Ureter (tissue), 1 donor: Measurements from ENCODE around the gene SLC25A4. TPM values are rescaled to one million over a fixed set of nuclear protein-coding genes. Genes with fewer than 3 reads are reported as not detected.
A peak's percentile ranks its signal among the peaks of the same experiment; 100 is the strongest.
"Not testable (repeated sequence)": the region's sequence is repeated elsewhere in the genome, so short reads cannot be mapped to it uniquely, and the experiment has no call there.

Experiments
- DNase-seq: peaks from one replicate; pipeline ENCODE4 v3.0.0-alpha.2; 2020; ENCODE audit warnings: low spot score
- total RNA-seq: library from RNA; stranded (reverse); gene quantifications from one replicate; pipeline ENCODE4 v1.2.4, GENCODE V29; 2023
- donor health status: DM: yes; HTN: yes; CAD: no.

SLC25A4 gene
- 28.0 TPM for total RNA-seq

GRCh38 chr4:185142912-185143600 lies at the start of gene SLC25A4:
SLC25A4 (plus strand) TSS chr4:185143266; CDS start chr4:185143373, 107 bp downstream.
- peak; percentile 89 for DNase-seq

- DNase-seq = no peak
Measured at GRCh38 chr4:185093603-185094002, 49.5 kb upstream of the SLC25A4 start.

DNA sequence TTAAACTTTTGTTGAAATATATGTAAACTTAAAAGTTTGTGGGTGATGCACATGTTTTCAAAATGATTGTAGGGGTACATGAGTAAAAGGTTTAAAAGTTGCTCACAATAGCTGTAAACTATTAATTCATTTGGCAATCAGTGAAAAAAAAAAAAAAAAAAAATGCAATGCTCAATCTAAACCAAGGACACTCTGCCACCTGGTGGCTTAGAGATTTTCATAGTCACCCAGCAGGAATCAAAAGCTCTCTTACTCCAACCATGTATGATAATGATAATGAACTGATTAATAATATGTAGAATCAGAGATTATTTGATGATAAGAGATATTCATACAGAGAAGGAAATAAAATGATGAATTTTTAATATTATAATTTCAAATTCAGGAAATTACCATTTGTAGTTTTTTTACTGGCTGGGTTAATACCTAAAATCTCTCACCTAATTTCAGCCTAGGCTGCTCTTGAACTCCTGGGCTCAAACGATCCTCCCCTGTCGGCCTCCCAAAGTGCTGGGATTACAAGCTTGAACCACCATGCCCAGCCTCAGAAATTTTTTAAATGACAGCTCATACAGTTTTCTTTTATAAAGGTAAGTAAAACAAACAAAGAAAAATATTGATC lies 46.9 kb upstream of the SLC25A4 start:
- no peak for DNase-seq

- DNase-seq = no peak
Measured at GRCh38 chr4:185098474-185098873, 44.6 kb upstream of the SLC25A4 start.

DNA sequence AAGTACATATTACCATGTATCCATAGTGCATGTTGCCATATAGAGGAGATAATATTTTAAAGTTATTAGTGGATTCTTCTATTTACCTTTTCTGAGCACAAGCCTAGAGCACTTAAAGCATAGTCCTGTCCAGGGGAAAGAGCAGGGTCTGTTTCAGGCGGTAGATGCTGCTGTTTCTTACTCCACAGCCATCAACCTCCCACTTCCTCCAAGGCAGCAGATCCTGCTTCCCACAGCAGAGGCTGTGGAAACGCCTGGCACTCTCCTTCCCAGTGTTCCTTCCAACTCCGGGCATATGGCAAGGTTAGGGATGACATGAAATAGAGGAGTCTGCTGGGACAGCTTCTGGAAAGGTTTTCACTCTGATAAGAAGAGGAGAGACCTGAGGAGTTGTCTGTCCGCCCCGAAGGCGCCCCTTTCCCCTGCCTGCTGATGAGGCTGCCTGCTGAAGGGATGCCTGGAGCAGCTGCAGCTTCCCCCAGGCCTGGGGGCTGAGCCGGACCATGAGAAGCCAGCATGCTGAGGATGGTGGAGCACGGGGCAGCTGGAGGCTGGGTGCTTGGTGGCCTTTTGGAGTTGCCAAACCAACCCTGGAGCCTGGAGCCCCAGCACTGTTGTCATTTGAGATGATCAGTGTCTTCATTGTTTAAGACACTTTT lies 43.9 kb upstream of the SLC25A4 start:
- DNase-seq = no peak

DNA sequence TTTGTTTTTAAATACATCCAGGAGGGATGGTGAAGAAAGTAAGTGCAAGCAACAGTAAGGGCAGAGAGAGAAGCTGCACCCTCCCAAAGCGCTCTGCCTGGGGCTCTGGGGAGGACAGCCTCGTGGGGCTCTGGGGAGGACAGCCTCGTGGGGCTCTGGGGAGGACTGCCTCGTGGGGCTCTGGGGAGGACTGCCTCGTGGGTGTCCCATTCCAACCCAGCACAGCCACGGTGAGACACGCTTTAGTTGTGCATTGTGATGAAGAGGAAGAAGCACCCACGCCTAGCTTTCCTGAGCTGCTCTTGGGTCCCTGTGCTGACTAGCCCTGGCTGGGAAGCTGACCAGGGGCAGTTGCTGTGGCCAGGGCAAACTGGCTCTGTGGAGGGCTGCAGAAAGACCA lies 43.1 kb upstream of the SLC25A4 start:
- DNase-seq = no peak

- no peak for DNase-seq
Measured at GRCh38 chr4:185100423-185100822, 42.6 kb upstream of the SLC25A4 start.

DNA sequence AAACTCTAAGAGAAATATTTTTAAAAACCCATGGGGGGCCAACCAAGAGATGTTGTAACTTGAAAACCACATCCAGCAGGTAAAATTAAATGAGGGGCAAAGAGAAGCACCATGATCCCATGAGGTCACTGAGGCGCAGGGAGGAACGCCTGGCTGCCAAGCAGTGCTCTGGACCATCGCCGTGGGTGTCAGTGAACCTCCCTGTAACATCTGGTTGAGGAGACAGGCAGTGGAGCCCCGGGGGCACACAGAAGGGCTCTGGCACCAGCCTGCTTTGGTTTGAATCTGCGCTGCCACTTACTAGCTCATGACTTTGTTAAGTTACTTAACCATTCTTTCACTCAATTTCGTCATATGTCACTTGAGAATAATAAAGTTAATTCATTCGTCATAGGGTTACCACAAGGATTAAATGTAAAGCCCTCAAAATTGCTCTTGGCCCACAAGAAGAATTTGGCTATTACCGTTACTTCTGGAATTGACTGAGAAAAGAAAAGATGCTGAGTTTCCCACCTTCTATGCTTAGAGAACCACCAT lies 41.6 kb upstream of the SLC25A4 start:
- DNase-seq = no peak

DNA sequence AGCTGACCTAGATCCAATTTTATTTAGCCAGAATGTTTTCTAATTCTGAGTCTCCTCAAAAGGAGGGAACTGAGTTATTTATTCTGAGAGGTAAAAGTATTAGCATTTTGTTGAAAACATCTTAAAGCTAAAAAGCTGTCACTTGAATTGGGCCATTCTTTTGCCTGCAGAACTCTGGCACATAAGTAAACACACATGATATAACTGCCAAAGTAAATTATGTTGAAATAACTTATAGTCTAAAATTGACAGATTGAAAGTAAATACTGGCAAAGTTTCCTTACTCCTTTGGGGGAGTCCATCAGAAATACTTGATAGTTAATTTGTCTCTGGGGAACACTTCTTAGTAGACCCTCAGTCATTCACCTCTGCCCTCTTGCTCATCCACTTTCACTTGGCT lies 38.3 kb upstream of the SLC25A4 start:
- DNase-seq = no peak

DNA sequence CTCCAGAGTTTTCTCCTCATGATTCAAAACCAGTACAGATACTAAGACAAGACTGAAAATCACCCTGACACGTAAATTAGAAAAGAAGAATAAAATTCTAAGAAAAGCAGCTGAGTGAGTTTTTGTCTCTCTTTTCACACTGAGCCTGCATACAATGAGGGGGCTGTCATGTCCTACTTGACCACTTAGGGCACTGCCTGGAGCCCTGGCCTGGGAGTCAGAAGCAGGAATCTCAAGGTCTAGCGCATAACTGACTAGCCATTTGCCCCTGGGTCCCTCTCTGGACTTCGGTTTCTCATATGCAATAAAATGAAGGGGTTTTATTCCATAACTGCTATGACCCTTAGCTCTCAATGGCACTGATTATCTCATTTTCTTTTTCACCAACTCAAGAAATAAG lies 36.7 kb upstream of the SLC25A4 start:
- DNase-seq = no peak

DNA sequence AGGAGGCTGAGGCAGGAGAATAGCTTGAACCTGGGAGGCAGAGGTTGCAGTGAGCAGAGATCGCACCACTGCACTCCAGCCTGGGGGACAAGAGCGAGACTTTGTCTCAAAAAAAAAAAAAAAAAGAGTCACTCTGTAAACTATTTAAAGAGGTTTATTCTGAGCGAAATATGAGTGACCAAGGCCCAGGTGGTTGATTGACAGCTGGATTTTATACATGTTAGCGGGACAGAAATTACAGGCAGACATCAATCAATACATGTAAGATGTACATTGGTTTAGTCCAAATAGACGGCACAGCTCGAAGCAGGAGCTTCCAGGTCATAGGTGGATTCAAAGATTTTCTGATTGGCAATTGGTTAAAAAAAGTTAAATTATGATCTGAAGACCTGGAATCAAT lies 35.5 kb upstream of the SLC25A4 start:
- DNase-seq = not testable (repeated sequence)

GRCh38 chr4:185108185-185108584 lies 34.9 kb upstream of the SLC25A4 start:
- no peak for DNase-seq

DNA sequence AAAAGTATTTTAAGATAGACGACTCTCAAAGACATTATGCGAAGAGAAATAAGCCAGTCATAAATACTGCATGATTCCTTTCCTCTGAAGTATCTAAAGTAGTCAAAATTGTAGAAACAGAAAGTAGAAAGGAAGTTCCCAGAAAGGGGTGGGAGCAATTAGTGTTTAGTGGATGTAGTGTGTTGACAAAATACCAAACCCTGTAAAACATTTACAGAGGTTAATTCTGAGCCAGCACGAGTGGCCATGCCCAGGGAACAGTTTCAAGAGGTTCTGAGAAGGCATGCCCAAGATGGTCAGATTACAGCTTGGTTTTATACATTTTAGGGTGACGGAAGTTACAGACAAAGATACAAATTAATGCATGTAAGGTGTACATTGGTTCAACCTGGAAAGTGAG lies 34.4 kb upstream of the SLC25A4 start:
- DNase-seq = no peak

- DNase-seq = no peak
Measured at GRCh38 chr4:185109736-185110135, 33.3 kb upstream of the SLC25A4 start.

- no peak for DNase-seq
Measured at GRCh38 chr4:185110375-185110823, 32.7 kb upstream of the SLC25A4 start.

GRCh38 chr4:185112104-185112503 lies 31.0 kb upstream of the SLC25A4 start:
- peak; percentile 53 for DNase-seq

DNA sequence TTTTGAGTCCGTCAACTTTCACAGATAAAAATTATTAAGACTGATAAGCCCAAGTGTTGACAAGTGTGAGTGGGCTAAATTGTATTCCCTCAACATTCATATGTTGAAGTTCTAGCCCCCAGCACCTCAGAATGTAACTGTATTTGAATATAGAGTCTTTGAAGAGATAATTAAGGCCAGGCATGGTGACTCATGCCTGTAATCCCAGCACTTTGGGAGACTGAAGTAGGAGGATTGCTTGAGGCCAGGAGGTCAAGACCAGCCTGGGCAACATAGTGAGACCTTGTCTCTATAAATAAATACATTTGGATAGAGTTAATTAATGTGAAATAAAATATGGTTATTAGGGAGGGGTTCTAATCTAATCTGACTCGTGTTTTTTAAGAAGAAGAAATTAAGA lies 29.7 kb upstream of the SLC25A4 start:
- no peak for DNase-seq

DNA sequence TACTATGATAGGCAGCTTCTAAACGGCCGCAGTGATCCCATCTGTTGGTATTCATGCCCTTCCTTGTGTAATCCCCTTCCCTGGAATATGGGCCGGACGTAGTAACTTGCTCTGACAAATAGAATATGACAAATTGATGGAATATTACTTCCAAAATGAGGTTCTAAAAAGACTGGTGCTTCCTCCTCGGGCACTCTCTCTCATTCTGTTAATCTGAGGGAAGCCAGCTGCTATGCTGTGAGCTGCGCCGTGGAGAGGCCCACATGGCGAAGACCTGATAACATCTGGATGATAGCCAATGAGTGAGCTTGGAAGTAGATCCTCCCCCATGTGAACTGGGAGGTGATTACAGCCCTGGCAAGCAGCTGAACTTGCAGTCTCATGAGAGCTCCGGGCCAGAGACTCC lies 27.2 kb upstream of the SLC25A4 start:
- peak; percentile 77 for DNase-seq

DNA sequence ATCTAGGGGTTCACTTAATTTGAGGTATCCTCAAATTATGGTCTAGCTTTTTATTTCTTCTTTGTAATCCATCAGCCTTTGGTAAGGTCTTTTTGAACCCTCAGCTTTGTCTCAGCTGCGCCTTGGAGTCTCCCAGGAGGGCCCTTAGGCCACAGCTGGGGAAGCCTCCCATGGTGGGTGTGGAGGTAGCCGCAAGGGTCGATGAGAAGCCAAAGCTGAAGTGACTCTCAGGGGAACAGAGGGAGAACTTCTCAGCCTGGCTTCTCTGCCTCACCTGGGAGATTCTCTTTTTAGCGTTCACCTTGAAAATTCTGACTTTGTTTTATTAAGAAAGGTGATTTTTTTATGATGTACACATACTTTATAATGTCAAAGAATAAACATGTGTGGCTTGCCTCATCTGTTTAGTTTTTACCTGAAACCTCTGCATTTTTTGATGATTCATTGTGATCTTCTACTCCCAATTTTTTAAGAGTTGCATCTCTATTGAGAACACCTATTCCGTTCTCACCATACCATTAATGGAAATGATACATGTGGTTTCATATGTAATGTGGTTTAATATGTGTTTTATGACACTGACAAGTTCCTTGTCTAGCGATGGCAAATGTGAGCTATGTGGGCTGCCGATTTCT lies 25.6 kb upstream of the SLC25A4 start:
- DNase-seq = peak; percentile 1

DNA sequence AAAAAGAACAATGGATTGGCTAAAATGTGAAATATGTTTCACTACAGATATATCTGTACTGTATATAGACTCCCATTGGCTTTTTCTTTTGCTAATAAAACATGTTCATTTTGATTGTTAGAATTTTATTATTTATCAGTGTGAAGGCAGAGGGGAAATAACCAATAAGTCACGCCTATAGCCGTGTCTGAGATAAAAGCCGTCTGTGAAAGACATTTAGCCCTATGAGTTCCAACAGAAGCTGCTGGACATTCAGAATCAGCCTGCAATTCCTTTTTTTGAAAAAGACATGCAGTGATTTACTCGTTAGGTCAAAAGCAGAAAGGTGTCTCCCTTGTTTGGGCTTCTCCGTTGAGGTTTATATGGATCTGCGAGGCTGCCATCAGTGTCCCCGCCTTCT lies 24.2 kb upstream of the SLC25A4 start:
- no peak for DNase-seq

DNA sequence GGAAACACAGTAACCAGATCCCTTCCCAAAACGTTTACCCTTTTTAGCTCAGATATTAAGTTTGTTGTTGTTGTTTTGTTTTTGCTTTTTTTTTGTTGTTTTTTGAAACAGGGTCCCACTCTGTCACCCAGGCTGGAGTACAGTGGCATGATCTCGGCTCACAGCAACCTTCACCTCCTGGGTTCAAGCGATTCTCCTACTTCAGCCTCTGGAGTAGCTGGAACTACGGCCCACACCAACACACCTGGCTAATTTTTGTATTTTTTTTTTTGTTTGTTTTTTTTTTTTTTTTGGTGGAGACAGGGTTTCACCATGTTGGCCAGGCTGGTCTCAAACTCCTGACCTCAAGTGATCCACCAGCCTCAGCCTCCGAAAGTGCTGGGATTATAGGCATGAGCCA lies 23.6 kb upstream of the SLC25A4 start:
- not testable (repeated sequence) for DNase-seq

GRCh38 chr4:185119927-185120630 lies 23.0 kb upstream of the SLC25A4 start:
- DNase-seq = no peak
